GM10847 (cell line): Measurements from ENCODE around the gene SELENOO.

Experiments
- POLR2A ChIP-seq: IDR thresholded peaks from 2 replicates; pipeline ENCODE4 v1.6.1; 2011; ENCODE audit not compliant: insufficient read length; ENCODE audit errors: extremely low read depth

Gene SELENOO

GRCh38 chr22:50213263-50213662 is 12.5 kb downstream of the SELENOO start:
- no peak for TF ChIP-seq POLR2A

- no peak for TF ChIP-seq POLR2A
Measured at GRCh38 chr22:50215297-50216054, 14.7 kb downstream of the SELENOO start.

- TF ChIP-seq POLR2A: no peak
Measured at GRCh38 chr22:50216055-50216683, 15.4 kb downstream of the SELENOO start.

- no peak for TF ChIP-seq POLR2A
Measured at GRCh38 chr22:50216684-50217520, 16.1 kb downstream of the SELENOO start.

GRCh38 chr22:50217543-50218152 is 16.8 kb downstream of the SELENOO start:
- no peak for TF ChIP-seq POLR2A

GRCh38 chr22:50218153-50218995 is 17.6 kb downstream of the SELENOO start:
- no peak for TF ChIP-seq POLR2A

GRCh38 chr22:50218996-50219727 is 18.4 kb downstream of the SELENOO start:
- no peak for TF ChIP-seq POLR2A

GRCh38 chr22:50219800-50220602 is 19.2 kb downstream of the SELENOO start:
- TF ChIP-seq POLR2A: no peak

GRCh38 chr22:50220603-50221409 is 20.0 kb downstream of the SELENOO start:
- no peak for TF ChIP-seq POLR2A

- TF ChIP-seq POLR2A: no peak
Measured at GRCh38 chr22:50221410-50222300, 20.8 kb downstream of the SELENOO start.

- TF ChIP-seq POLR2A: no peak
Measured at GRCh38 chr22:50222508-50222907, 21.7 kb downstream of the SELENOO start.
